Measurements from ENCODE around the gene CKM.
"Not testable (repeated sequence)": the region's sequence is repeated elsewhere in the genome, so short reads cannot be mapped to it uniquely, and the experiment has no call there.

The CKM gene

DNA sequence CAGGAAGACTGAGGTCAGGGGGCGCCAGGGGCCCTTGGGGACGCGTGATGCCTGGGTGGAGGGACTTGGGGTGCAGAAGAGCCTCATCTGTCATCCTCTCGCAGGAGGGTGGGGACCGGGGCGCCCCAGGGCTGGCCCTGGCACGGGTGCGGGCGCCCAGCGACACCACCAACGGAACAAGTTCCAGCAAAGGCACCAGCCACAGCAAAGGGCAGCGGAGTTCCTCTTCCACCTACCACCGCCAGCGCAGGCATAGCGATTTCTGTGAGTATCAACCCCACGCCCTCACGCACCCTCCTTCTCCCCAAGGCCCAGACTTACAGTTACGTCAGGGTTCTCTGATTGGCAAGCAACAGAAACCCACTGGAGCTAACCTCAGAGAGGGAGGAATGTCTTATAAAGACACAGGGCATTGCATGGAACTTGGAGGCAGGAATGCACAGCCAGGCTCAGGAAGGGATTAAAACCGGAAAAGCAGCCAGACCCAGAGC is 42.2 kb downstream of the CKM start:
- no peak for DNase-seq

DNA sequence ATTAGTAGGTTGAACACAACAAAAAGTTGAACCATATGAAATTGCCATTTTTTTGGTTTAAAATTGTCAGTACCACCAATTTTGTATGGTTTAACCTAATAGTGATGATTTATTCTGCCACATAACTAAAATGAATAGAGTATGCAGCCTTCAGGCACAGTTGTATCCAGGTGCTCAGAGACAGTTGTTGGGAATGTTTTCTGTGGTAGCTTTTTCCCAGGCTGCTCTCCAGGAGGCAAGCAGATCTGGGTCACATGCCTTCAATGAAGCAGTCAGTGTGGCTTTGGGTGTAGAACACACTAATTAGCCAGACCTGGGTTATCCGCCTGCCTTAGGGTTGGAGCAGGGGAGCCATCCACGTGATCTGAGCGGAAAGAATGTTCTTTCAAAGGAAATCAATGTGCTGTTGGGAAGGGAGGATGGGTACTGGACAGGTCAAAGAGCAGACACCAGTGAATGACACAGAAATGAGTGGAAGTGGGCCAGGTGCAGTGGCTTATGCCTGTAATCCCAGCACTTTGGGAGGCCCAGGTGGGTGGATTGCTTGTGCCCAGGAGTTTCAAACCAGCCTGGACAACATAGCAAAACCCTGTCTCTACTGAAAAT is 43.0 kb downstream of the CKM start:
- no peak for DNase-seq

DNA sequence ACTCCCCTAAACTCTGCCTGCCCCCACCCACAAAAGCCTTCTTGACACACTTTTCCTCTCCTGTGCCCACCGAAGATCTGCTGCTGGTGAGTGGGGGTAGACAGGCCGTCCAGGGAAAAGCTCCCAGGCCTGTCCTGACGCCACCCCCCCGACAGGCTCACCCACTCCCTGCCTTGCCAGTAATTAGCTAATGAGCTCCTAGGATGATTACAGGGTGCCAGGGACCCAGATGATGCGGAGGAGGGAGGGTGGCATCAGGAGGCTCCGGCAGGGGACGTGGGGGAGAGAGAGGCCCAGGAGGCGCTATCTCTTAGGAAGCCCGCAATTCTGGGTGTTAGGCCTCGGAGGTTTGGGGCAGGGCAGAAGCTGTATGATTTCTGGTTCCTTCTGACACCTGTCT is 44.6 kb downstream of the CKM start:
- no peak for DNase-seq

DNA sequence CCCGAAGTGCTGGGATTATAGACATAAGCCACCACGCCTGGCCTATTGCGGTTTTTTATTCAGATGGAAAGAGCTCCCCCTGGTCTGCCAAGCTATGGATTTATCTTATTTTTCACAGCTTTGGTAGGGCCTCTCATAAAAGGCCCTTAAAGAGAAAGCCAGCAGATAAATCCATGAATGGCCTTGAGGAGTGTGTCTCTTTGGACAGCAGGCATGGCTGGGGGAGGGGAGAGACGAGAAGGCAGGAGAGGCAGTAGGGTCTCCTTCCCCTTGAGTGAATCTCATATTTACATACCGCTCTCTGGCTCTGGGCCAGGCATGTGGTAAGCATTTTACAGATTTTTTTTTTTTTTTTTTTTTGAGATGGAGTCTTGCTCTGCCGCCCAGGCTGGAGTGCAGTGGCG is 46.4 kb downstream of the CKM start:
- DNase-seq, result no peak

DNA sequence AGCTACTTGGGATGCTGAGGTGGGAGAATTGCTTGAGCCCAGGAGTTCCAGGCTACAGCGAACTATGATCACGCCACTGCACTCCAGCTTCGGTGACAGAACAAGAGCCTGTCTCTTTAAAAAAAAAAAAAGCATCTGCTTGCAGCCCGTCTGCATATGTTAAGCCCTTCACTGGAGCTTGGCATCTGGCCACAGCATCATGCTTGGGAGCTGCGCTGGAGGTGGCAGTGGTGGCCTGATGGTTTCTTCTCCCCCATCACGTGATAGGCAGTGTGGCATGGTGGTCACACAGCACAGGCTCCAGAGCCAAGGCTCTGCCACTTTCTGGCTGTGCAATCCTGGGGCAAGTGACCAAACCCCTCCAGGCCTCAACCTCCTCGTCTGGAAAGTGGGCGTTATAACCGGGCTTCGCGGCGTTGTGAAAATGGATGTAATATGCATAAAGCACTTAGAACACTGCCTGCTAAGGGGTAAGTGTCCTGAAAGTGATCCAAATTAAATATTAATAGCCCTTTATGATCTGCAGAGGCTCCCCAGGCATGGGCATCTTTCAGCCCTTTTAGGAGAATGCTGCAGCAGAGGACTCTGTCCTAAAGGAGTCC is 47.2 kb downstream of the CKM start:
- no peak for DNase-seq

DNA sequence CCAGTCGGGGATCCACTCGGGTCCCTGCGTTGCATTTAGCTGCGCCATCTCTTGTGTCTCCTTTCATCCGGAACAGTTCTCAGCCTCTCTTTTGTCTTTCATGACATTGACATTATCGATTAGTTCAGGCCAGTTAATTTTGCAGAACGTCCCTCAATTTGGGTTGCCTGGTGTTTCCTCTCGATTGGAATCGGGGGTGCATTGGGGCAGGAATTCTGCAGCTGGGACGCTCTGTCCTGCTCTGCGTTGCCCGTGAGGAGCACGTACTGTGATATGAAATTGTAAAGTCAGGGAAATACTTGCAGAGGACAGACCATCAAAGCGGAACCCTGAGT is 49.2 kb downstream of the CKM start:
- DNase-seq, result no peak

DNA sequence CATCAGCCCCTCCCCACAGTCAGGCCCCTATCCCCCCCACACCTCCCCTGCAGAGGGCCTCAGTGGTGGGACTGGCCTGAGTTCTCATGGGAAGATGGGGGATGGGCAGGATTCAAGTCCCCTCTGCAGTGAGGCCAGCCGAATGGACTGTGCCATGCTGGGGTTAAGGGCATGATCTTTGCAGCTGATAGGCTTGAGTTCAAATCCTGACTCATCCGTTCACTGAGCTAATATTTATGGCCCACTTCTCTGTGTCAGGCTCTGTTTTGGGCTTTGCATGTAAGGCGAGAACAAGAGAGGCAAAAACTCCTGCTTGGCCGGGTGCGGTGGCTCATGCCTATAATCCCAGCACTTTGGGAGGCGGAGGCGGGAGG is 51.0 kb downstream of the CKM start:
- no peak for DNase-seq

DNA sequence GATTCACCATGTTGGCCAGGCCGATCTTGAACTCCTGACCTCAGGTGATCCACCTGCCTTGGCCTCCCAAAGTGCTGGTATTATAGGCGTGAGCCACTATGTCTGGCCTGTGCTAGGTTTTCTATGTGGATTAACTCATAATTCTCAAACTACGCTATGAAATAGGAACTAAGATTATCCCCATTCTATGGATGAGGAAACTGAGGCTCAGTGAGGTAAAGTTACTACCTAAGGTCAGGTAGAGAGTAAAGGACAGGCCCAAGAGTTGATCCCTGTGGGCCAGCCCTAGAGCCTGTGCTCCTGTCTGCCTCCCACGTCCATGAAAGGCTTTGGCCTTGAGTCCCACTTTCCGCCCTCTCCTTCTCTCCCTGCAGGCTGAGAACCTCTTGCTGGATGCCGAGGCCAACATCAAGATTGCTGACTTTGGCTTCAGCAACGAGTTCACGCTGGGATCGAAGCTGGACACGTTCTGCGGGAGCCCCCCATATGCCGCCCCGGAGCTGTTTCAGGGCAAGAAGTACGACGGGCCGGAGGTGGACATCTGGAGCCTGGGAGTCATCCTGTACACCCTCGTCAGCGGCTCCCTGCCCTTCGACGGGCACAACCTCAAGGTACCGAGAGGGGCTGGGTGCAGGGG is 51.5 kb downstream of the CKM start:
- no peak for DNase-seq

DNA sequence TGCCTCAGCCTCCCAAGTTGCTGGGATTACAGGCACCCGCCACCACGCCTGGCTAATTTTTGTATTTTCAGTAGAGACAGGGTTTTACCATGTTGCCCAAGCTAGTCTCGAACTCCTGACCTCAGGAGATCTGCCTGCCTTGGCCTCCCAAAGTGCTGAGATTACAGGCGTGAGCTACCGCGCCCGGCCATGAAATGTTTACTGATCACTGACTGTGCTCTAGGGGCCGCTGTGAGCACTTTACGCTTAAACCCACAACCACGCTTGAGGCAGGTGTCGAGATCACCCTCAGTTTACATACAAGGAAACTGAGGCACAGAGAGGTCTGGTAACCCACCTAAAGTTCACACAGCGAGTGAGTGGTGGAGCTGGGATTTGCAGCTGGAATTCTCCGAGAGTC is 52.7 kb downstream of the CKM start:
- DNase-seq, result not testable (repeated sequence)

DNA sequence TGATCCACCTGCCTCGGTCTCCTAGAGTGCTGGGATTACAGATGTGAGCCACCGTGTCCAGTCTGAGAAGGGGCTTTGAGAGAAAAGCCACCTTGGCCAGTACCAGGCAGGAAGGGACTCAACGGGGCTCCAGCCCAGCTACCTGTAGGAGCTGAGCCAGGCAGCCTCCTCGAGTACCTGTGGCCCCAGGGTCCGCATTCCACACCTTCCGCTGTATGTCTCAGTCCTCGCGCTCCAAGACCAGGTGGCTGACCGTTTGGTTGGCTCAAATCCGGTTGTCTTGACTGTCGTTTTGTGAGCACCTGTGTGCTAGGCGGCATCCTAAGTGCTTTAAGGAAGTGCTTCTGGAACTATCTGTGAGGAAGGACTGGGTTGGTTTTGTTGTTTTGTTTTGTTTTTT is 55.4 kb downstream of the CKM start:
- DNase-seq, result no peak

DNA sequence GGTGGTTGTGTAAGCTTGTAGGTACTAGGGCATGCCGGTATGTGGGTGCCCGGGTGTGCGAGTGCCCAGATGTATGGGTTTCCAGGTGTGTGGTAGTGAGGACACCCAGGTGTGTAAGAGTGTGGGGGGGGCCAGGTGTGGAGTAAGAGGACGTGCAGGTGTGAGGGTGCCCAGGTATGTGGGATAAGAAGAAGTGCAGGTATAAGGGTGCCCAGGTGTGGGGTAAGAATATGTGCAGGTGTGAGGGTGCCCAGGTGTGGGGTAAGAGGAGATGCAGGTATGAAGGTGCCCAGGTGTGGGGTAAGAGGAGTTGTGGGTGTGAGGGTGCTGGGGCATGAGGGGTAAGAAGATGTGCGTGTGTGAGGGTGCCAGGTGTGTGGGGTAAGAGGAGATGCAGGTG is 57.3 kb downstream of the CKM start:
- DNase-seq, result no peak

DNA sequence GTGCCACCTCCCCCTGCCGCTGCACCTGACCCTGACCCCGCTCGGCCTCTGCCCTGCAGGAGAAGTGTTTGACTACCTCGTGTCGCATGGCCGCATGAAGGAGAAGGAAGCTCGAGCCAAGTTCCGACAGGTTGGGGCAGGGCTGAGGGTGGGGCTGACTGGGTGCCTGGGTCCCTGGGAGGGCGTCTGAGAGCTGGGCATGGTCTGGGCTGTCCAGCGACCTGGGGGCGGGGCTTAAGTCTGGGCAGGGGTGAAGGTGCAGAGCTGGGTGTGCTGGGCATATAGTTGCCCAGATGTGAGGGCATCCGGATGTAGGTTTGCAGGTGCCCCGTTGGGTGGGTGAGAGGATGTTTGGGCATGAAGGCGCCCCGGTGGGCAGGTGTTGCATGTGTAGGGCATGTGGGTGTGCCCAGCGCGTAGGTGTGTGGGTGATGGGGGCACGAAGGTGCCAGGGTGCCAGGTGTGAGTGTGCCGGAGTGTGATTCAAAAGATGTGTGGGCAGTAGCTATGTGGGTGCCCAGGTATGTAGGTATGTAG is 57.8 kb downstream of the CKM start:
- DNase-seq, result no peak

DNA sequence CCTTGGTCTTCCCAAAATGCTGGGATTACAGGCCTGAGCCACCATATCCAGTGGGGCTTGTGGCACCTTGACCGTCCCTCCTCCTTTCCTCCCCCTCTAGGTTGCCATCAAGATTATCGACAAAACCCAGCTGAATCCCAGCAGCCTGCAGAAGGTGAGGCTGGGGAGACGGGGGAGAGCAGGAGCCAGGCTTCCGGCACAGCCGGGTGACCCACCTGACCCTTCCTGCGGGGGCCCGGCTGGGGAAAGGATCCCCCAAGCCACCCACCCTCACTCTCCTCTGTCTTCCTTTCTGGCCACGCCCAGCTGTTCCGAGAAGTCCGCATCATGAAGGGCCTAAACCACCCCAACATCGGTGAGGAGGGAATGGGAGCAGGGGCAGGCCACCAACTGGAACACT is 59.7 kb downstream of the CKM start:
- no peak for DNase-seq

DNA sequence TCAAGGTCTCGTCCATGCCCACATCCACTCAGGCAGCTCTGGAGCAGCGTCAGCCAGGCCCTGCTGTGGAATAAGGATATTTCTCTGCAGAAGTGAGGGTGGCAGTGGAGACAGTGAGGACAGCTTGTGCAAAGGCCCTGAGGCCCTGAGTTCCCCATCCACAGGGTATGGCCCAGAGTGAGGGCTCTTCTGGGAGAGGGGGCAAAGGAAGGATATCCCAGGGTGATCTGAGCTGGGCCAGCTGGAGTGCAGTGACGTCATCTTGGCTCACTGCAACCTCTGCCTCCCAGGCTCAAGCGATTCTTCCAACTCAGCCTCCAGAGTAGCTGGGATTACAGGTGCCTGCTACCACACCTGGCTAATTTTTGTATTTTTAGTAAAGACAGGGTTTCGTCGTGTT is 60.1 kb downstream of the CKM start:
- no peak for DNase-seq

DNA sequence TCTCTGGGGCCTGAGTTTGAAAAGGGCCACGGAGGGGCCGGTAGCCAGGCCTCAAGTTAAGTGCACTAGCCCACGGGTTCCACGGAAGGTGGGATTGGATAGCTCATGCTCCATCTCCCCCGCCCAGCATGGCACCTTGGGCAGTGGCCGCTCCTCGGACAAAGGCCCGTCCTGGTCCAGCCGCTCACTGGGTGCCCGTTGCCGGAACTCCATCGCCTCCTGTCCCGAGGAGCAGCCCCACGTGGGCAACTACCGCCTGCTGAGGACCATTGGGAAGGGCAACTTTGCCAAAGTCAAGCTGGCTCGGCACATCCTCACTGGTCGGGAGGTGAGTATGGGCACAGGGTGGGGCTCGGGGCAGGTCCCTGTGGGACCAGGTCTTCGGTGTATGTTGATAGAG is 63.8 kb downstream of the CKM start:
- no peak for DNase-seq

DNA sequence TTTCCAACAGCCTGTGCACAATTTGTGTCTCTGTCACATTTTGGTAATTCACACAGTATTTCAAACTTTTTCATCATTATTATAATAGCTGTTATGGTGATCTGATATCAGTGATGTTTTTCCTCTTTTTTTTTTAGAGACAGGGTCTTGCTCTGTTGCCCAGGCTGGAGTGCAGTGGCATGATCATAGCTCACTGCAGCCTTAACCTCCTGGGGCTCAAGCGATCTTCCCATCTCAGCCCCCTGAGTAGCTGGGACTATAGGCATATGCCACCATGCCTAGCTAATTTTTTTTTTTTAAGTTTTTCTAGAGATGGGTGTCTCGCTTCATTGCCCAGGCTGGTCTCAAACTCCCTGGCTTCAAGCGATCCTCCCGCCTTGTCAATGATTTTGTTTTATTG is 65.8 kb downstream of the CKM start:
- DNase-seq, result no peak

Measured in suppressor macrophage treated with lipopolysaccharide for 4 hours (primary cell).